Parathyroid adenoma (tissue), 2 donors: ENCODE data around the gene SLC35A5.
"Not testable (repeated sequence)": the region's sequence is repeated elsewhere in the genome, so short reads cannot be mapped to it uniquely, and the experiment has no call there.

Experiments
- H2AFZ ChIP-seq: fragments of 300-600 bp; sonication (generic); one replicate; pipeline ENCODE4 v1.7.0; 2017; ENCODE audit warnings: antibody characterized with exemption, mild to moderate bottlenecking
- H3K27ac ChIP-seq: fragments of 300-600 bp; sonication (generic); one replicate; pipeline ENCODE4 v1.7.0; 2017
- H3K27me3 ChIP-seq: fragments of 300-600 bp; sonication (generic); one replicate; pipeline ENCODE4 v1.7.0; 2017; ENCODE audit warnings: low read length; ENCODE audit not compliant: control insufficient read depth, insufficient read depth
- H3K36me3 ChIP-seq: fragments of 300-600 bp; sonication (generic); one replicate; pipeline ENCODE4 v1.7.0; 2017; ENCODE audit warnings: low read length; ENCODE audit not compliant: control insufficient read depth, insufficient read depth
- H3K4me1 ChIP-seq: fragments of 300-600 bp; sonication (generic); one replicate; pipeline ENCODE4 v1.7.0; 2017; ENCODE audit warnings: control low read depth
- H3K4me2 ChIP-seq: fragments of 300-600 bp; sonication (generic); one replicate; pipeline ENCODE4 v1.7.0; 2017; ENCODE audit warnings: low read length
- H3K4me3 ChIP-seq: fragments of 300-600 bp; sonication (generic); one replicate; pipeline ENCODE4 v1.7.0; 2017; ENCODE audit warnings: low read depth, low read length
- H3K79me2 ChIP-seq: fragments of 300-600 bp; sonication (generic); one replicate; pipeline ENCODE4 v1.7.0; 2017; ENCODE audit warnings: control low read depth
- H3K9ac ChIP-seq: fragments of 300-600 bp; sonication (generic); one replicate; pipeline ENCODE4 v1.7.0; 2017; ENCODE audit warnings: mild to moderate bottlenecking
- H3K9me3 ChIP-seq: fragments of 300-600 bp; sonication (generic); one replicate; pipeline ENCODE4 v1.7.0; 2017; ENCODE audit warnings: low read length; ENCODE audit not compliant: control insufficient read depth
- CTCF ChIP-seq: fragments of 300-600 bp; sonication (generic); IDR thresholded peaks from one replicate; pipeline ENCODE4 v1.7.0; 2017; ENCODE audit warnings: antibody characterized with exemption, mild to moderate bottlenecking
- donor health status: primary hyperparathyroidism.

The SLC35A5 gene

GRCh38 chr3:112560721-112561483, 943 bp upstream of the SLC35A5 start:
- Histone ChIP-seq H3K36me3 (no peaks in the 10 kb centered on the region), H3K4me2 (peak overlapping the region; percentile 97), H3K4me1 (peaks cover 7% of the 10 kb centered on the region), H3K4me3 (peak overlapping the region; percentile 98), H3K79me2 (peaks cover 23% of the 10 kb centered on the region), H3K27me3 (no peaks in the 10 kb centered on the region), H3K9me3 (no peaks in the 10 kb centered on the region), H3K27ac (peak overlapping the region; percentile 91), H3K9ac (peak overlapping the region; percentile 34), H2AFZ (peak overlapping the region; percentile 97)
- no peak for TF ChIP-seq CTCF

- Histone ChIP-seq H3K9me3 (no peaks in the 10 kb centered on the region), H3K9ac (peak overlapping the region; percentile 34), H3K27ac (peak overlapping the region; percentile 91), H3K4me3 (peak overlapping the region; percentile 98), H3K27me3 (no peaks in the 10 kb centered on the region), H3K79me2 (peaks cover 23% of the 10 kb centered on the region), H3K4me2 (peak overlapping the region; percentile 97), H3K36me3 (no peaks in the 10 kb centered on the region), H2AFZ (peak overlapping the region; percentile 97), H3K4me1 (peaks cover 7% of the 10 kb centered on the region)
- no peak for TF ChIP-seq CTCF
Observed at GRCh38 chr3:112561484-112561733, 436 bp upstream of the SLC35A5 start.

GRCh38 chr3:112564247-112564939, 2.5 kb downstream of the SLC35A5 start:
- not testable (repeated sequence) for H3K9me3 ChIP-seq, H3K9ac ChIP-seq, H3K36me3 ChIP-seq, H3K27me3 ChIP-seq, H3K4me2 ChIP-seq, H3K4me3 ChIP-seq, H3K4me1 ChIP-seq, H2AFZ ChIP-seq, H3K27ac ChIP-seq
- peaks cover 13% of the 10 kb centered on the region for H3K79me2 ChIP-seq

- no peaks in the 10 kb centered on the region for H3K9me3 ChIP-seq
- H3K9ac ChIP-seq: no peak overlapping the region
- H3K79me2 ChIP-seq: peaks cover 10% of the 10 kb centered on the region
- no peak overlapping the region for H3K4me2 ChIP-seq
- TF ChIP-seq CTCF: no peak
- peaks cover 7% of the 10 kb centered on the region for H3K4me1 ChIP-seq
- no peak overlapping the region for H3K4me3 ChIP-seq
- H2AFZ ChIP-seq: no peak overlapping the region
- H3K36me3 ChIP-seq: no peaks in the 10 kb centered on the region
- H3K27ac ChIP-seq: no peak overlapping the region
- H3K27me3 ChIP-seq: no peaks in the 10 kb centered on the region
Observed at GRCh38 chr3:112564940-112565305, 3.1 kb downstream of the SLC35A5 start.

GRCh38 chr3:112568642-112569041, 6.8 kb downstream of the SLC35A5 start:
- H3K36me3 ChIP-seq: no peaks in the 10 kb centered on the region
- no peak overlapping the region for H2AFZ ChIP-seq
- H3K9ac ChIP-seq: no peak overlapping the region
- H3K27ac ChIP-seq: no peak overlapping the region
- H3K4me2 ChIP-seq: no peak overlapping the region
- H3K79me2 ChIP-seq: no peaks in the 10 kb centered on the region
- no peaks in the 10 kb centered on the region for H3K27me3 ChIP-seq
- H3K4me1 ChIP-seq: no peaks in the 10 kb centered on the region
- no peaks in the 10 kb centered on the region for H3K9me3 ChIP-seq
- TF ChIP-seq CTCF: no peak
- no peak overlapping the region for H3K4me3 ChIP-seq
